Smooth muscle cell of the pulmonary artery (primary cell): Measurements from ENCODE around the gene VGLL2. TPM values are rescaled to one million over a fixed set of nuclear protein-coding genes. Genes with fewer than 3 reads are reported as not detected.

Experiments
- total RNA-seq: library from RNA; depleted of rRNA; stranded (reverse); fragments of >200 nt; gene quantifications from 2 replicates; pipeline ENCODE4 v1.2.3, GENCODE V29; 2014

The VGLL2 gene
- total RNA-seq, result not detected in 2 replicates

GRCh38 chr6:117265410-117266256 lies at the start of gene VGLL2:
TSS of gene VGLL2 (plus strand) at chr6:117265558. CDS start at chr6:117265764, 206 bp downstream.

Other genes with a start within 250 kb of the VGLL2 start
- gene ROS1, start 160.4 kb downstream of the VGLL2 start, total RNA-seq, result 0.07 TPM in 2 replicates
- gene DCBLD1, start 217.1 kb downstream of the VGLL2 start, total RNA-seq, result 39.2 and 54.2 TPM in 2 replicates